ENCODE data around the gene RIMBP2. TPM values are rescaled to one million over a fixed set of nuclear protein-coding genes. Genes with fewer than 3 reads are reported as not detected.

RIMBP2 gene
- total RNA-seq, 1 donor from 2014 or later, result 20.5 TPM

GRCh38 chr12:130384234-130384633 lies 331.9 kb downstream of the RIMBP2 start:
- H3K4me3 Mint-ChIP-seq (ENCODE audit: unreplicated experiment), result no peak overlapping the region
- H3K27ac Mint-ChIP-seq (ENCODE audit: unreplicated experiment), result no peak overlapping the region
- H3K27me3 Mint-ChIP-seq (ENCODE audit: unreplicated experiment), result no peaks in the 10 kb centered on the region
- H3K36me3 Mint-ChIP-seq (ENCODE audit: unreplicated experiment), result no peaks in the 10 kb centered on the region
- H3K4me1 Mint-ChIP-seq (ENCODE audit: low read depth, unreplicated experiment), result no peaks in the 10 kb centered on the region
- peaks cover 2% of the 10 kb centered on the region for H3K9me3 Mint-ChIP-seq (ENCODE audit: unreplicated experiment)
- TF ChIP-seq CTCF (IDR thresholded peaks at IDR 0.05; ENCODE audit: partially characterized antibody, unreplicated experiment), result no peak
- DNase-seq, result no peak

- no peaks in the 10 kb centered on the region for H3K36me3 Mint-ChIP-seq (ENCODE audit: unreplicated experiment)
- H3K27ac Mint-ChIP-seq (ENCODE audit: unreplicated experiment), result no peak overlapping the region
- H3K9me3 Mint-ChIP-seq (ENCODE audit: unreplicated experiment), result peaks cover 3% of the 10 kb centered on the region
- DNase-seq, result no peak
- TF ChIP-seq CTCF (IDR thresholded peaks at IDR 0.05; ENCODE audit: partially characterized antibody, unreplicated experiment), result no peak
- no peaks in the 10 kb centered on the region for H3K4me1 Mint-ChIP-seq (ENCODE audit: low read depth, unreplicated experiment)
- no peak overlapping the region for H3K4me3 Mint-ChIP-seq (ENCODE audit: unreplicated experiment)
- H3K27me3 Mint-ChIP-seq (ENCODE audit: unreplicated experiment), result no peaks in the 10 kb centered on the region
Observed at GRCh38 chr12:130382818-130383217, 333.3 kb downstream of the RIMBP2 start.

GRCh38 chr12:130375296-130376287 lies 340.5 kb downstream of the RIMBP2 start:
- Mint-ChIP-seq H3K27me3 (ENCODE audit: unreplicated experiment) (peaks cover 6% of the 10 kb centered on the region), H3K27ac (ENCODE audit: unreplicated experiment) (no peak overlapping the region), H3K9me3 (ENCODE audit: unreplicated experiment) (peaks cover 6% of the 10 kb centered on the region), H3K36me3 (ENCODE audit: unreplicated experiment) (peaks cover 5% of the 10 kb centered on the region), H3K4me1 (ENCODE audit: low read depth, unreplicated experiment) (no peaks in the 10 kb centered on the region), H3K4me3 (ENCODE audit: unreplicated experiment) (no peak overlapping the region)
- no peak for TF ChIP-seq CTCF (IDR thresholded peaks at IDR 0.05; ENCODE audit: partially characterized antibody, unreplicated experiment)
- DNase-seq, result no peak

DNA sequence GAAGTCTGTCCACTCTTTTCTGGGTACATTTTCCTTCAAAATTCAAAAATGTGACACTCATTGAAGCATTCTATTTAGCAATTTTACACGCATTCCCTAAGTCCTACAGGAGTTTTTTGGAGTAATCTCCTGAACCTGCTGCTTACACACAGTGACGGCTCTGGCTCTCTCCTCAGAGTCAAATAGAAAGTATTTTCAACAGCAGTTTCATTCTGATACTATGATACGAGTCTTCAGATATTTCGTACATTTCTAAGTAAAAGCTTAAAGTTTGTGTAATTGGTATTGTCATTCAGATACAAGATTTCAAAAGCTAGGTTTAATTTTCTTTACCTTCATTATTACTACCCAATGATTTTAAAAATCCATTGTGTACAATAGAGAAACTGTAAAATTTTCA lies 342.0 kb downstream of the RIMBP2 start:
- TF ChIP-seq CTCF (IDR thresholded peaks at IDR 0.05; ENCODE audit: partially characterized antibody, unreplicated experiment), result no peak
- H3K36me3 Mint-ChIP-seq (ENCODE audit: unreplicated experiment), result peaks cover 5% of the 10 kb centered on the region
- no peak for DNase-seq
- no peaks in the 10 kb centered on the region for H3K4me1 Mint-ChIP-seq (ENCODE audit: low read depth, unreplicated experiment)
- H3K4me3 Mint-ChIP-seq (ENCODE audit: unreplicated experiment), result no peak overlapping the region
- peaks cover 6% of the 10 kb centered on the region for H3K9me3 Mint-ChIP-seq (ENCODE audit: unreplicated experiment)
- no peak overlapping the region for H3K27ac Mint-ChIP-seq (ENCODE audit: unreplicated experiment)
- peaks cover 6% of the 10 kb centered on the region for H3K27me3 Mint-ChIP-seq (ENCODE audit: unreplicated experiment)

DNA sequence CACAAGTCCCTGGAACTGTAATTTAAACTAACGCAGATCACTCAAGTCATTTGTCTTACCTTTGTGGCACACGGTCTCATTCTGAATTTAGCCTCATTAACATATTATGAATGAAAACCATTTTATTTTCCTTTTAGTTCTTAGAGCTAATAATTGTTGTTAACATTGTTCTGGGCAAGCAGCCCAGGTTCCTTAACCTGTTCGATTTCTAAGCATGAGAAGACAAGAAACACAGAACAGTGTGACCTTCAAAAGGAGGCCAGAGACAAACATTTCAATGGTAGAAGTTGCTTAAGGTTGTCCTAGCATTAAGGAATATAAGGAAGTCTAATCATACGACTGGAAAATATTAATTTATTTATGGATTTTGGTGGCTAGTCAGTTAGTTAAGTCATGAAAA lies 343.2 kb downstream of the RIMBP2 start:
- no peak overlapping the region for H3K4me3 Mint-ChIP-seq (ENCODE audit: unreplicated experiment)
- H3K27me3 Mint-ChIP-seq (ENCODE audit: unreplicated experiment), result peaks cover 6% of the 10 kb centered on the region
- no peak for DNase-seq
- no peak for TF ChIP-seq CTCF (IDR thresholded peaks at IDR 0.05; ENCODE audit: partially characterized antibody, unreplicated experiment)
- peaks cover 5% of the 10 kb centered on the region for H3K9me3 Mint-ChIP-seq (ENCODE audit: unreplicated experiment)
- peaks cover 5% of the 10 kb centered on the region for H3K36me3 Mint-ChIP-seq (ENCODE audit: unreplicated experiment)
- no peaks in the 10 kb centered on the region for H3K4me1 Mint-ChIP-seq (ENCODE audit: low read depth, unreplicated experiment)
- H3K27ac Mint-ChIP-seq (ENCODE audit: unreplicated experiment), result no peak overlapping the region

Data from glutamatergic neuron (in vitro differentiated cells).